HUES48 (cell line): ENCODE data around the gene RPTN.

Experiments
- H3K27ac ChIP-seq: one replicate; pipeline ENCODE4 v1.7.0; 2013; ENCODE audit warnings: low read depth, low read length, inconsistent platforms
- H3K27me3 ChIP-seq: 2 replicates; pipeline ENCODE4 v1.6.1; 2013; ENCODE audit warnings: mild to moderate bottlenecking, low read length; ENCODE audit not compliant: control insufficient read depth, insufficient read depth
- H3K36me3 ChIP-seq: 2 replicates; pipeline ENCODE4 v1.6.1; 2013; ENCODE audit warnings: low read length; ENCODE audit not compliant: control insufficient read depth, insufficient read depth
- H3K4me1 ChIP-seq: 2 replicates; pipeline ENCODE4 v1.6.1; 2013; ENCODE audit warnings: mild to moderate bottlenecking, low read length; ENCODE audit not compliant: control insufficient read depth, insufficient read depth
- H3K4me3 ChIP-seq: 2 replicates; pipeline ENCODE4 v1.5.1; 2013; ENCODE audit warnings: mild to moderate bottlenecking, low read depth, low read length
- H3K9ac ChIP-seq: 2 replicates; pipeline ENCODE4 v1.6.1; 2013; ENCODE audit warnings: mild to moderate bottlenecking, low read depth, low read length, moderate library complexity
- H3K9me3 ChIP-seq: 2 replicates; pipeline ENCODE4 v1.6.1; 2013; ENCODE audit warnings: low read length; ENCODE audit not compliant: control insufficient read depth, insufficient read depth

The RPTN gene, protein sequence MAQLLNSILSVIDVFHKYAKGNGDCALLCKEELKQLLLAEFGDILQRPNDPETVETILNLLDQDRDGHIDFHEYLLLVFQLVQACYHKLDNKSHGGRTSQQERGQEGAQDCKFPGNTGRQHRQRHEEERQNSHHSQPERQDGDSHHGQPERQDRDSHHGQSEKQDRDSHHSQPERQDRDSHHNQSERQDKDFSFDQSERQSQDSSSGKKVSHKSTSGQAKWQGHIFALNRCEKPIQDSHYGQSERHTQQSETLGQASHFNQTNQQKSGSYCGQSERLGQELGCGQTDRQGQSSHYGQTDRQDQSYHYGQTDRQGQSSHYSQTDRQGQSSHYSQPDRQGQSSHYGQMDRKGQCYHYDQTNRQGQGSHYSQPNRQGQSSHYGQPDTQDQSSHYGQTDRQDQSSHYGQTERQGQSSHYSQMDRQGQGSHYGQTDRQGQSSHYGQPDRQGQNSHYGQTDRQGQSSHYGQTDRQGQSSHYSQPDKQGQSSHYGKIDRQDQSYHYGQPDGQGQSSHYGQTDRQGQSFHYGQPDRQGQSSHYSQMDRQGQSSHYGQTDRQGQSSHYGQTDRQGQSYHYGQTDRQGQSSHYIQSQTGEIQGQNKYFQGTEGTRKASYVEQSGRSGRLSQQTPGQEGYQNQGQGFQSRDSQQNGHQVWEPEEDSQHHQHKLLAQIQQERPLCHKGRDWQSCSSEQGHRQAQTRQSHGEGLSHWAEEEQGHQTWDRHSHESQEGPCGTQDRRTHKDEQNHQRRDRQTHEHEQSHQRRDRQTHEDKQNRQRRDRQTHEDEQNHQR

DNA sequence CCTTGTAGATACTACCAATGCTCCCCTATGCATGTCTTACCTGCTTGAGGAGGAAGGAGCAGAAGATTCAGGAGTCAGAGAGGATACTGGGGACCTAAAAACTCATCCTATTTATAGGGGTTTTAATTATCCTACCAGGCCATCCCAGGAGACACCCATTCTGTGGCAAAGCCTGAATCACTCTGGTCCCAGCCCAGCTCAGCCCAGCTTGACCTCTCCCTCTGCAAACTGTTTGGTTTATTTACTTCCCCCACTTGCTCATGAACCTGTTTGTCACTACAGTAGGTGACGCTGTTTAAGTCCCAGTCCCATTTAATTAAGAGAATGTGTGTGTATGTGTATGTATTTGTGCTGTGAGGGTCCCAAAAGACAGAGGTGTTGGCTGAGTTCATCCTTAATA lies at the start of gene RPTN:
Gene RPTN, minus strand, starts transcription at position 85 of the 400 bp plus-strand sequence. CDS start 1,339 bp downstream, outside the sequence.
- Histone ChIP-seq H3K27me3 (no peaks in the 10 kb centered on the region), H3K27ac (no peak within 1 kb of the TSS), H3K4me1 (no peaks in the 10 kb centered on the region), H3K9me3 (peaks cover 16% of the 10 kb centered on the region; the same call in 1 of the 2 replicates), H3K36me3 (no peaks in the 10 kb centered on the region), H3K4me3 (no peak within 1 kb of the TSS), H3K9ac (no peak within 1 kb of the TSS)

DNA sequence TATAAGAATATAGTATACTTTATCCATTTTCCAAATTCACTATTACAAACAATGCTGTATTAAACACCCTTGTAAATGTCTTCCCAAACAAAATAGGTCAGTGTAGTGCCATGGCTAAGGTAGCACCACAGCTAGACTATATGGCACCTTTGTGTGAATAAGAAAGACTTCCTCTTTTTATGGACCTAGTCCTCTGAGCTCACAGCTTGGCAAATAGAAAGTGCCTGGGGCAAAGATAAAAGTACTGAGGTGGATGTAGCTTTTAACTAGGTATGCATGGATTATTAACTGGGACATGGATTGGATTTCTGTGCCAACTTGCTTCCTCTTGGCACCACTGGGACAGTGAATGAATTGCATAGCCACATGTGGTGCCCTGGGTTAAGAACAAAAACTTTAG lies 40.0 kb upstream of the RPTN start:
- H3K27me3 ChIP-seq = no peaks in the 10 kb centered on the region
- no peak overlapping the region for H3K27ac ChIP-seq
- peaks cover 53% of the 10 kb centered on the region for H3K9me3 ChIP-seq
- H3K9ac ChIP-seq = no peak overlapping the region
- no peaks in the 10 kb centered on the region for H3K36me3 ChIP-seq
- no peaks in the 10 kb centered on the region for H3K4me1 ChIP-seq
- H3K4me3 ChIP-seq = no peak overlapping the region

DNA sequence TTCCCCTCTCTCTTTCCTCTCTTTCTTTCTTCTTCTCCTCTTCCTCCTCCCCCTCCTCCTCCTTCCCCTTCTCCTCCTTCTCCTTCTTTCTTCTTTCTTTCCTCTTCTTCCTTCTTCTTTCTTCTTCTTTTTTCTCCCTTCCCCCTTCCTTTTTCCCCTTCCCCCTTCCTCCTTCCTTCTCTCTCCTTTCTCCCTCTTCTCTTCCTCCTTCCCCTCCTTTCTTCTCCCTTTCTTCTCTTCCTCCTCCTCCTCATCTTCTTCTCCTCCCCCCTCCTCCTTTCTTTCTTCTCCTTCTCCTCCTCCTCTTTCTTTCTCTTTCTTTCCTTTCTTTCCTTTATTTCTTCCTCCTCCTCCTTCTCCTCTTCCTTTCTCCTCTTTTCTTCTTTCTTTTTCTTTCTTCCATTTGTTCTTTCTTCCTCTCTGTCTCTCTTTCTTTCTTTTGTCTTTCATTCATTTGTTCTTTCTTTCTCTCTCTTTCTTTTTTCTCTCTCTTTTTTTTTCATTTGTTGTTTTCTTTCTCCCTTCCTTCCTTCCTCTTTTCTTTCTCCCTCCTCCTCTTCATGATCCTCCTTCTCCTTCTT lies 38.4 kb upstream of the RPTN start:
- no peak overlapping the region for H3K27ac ChIP-seq
- H3K9ac ChIP-seq = no peak overlapping the region
- no peak overlapping the region for H3K4me3 ChIP-seq
- no peaks in the 10 kb centered on the region for H3K27me3 ChIP-seq
- peaks cover 51% of the 10 kb centered on the region for H3K9me3 ChIP-seq
- no peaks in the 10 kb centered on the region for H3K36me3 ChIP-seq
- H3K4me1 ChIP-seq = no peaks in the 10 kb centered on the region

DNA sequence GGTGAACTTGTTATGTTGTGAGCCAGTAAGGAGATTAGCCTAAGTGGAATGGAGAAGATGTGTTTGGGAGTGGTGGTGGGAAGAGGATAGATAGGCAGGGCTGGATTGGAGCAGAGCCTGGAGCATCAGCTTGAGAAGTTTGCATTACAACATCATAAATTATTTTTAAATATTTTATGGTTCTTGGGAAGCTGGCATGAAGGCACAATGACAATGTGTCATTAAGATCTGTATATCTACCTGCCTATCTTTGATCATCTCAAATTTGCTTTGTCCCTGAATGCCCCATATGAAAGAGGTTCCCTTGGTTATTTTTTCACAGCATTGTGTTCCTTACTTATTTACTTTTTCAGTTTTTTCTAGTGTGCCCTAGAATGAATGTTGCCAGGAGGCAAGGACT lies 32.7 kb upstream of the RPTN start:
- Histone ChIP-seq H3K4me3 (no peak overlapping the region), H3K27me3 (no peaks in the 10 kb centered on the region), H3K36me3 (no peaks in the 10 kb centered on the region), H3K27ac (no peak overlapping the region), H3K9me3 (peaks cover 24% of the 10 kb centered on the region), H3K4me1 (no peaks in the 10 kb centered on the region), H3K9ac (no peak overlapping the region)

DNA sequence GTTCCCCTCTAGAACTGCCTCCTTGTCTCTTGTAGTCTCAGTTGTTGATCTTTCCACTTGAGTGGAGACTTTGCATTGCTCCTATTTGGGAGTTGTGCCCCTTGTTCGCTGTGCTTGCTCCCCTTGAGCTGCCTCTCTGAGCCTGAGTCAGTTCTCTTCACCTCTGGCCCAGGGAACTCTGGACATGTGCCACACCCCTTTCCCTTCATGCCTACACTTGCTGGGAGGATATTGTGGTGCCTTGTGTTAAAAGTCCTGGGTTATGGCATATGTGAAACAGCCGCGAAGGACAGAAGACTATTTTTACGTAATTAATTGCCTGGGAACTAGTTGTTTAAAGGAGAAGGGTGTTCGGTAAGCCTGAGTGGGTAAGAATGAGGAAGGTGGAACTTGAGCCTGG lies 32.2 kb upstream of the RPTN start:
- Histone ChIP-seq H3K27ac (no peak overlapping the region), H3K27me3 (no peaks in the 10 kb centered on the region), H3K4me1 (no peaks in the 10 kb centered on the region), H3K9me3 (peaks cover 24% of the 10 kb centered on the region), H3K9ac (no peak overlapping the region), H3K36me3 (no peaks in the 10 kb centered on the region), H3K4me3 (no peak overlapping the region)

DNA sequence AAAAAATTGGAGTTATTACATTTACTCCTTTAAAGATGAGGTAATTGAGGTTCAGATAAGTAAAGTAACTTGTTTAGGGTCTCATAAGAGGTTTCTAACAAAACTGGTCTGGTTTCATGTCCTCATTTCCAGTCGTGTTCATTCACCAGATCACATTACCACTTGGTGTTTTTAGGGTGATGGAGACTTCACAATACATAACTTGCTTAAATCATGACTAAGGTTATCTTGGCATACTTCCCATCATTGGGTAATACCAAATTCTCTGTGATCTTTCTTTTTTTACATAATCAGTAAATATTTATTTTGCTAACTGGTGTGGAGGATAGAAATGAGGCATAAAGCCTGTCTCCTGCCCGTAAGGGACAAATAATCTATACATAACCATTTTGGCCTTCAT lies 31.6 kb upstream of the RPTN start:
- Histone ChIP-seq H3K4me3 (no peak overlapping the region), H3K9ac (no peak overlapping the region), H3K36me3 (no peaks in the 10 kb centered on the region), H3K27me3 (no peaks in the 10 kb centered on the region), H3K27ac (no peak overlapping the region), H3K9me3 (peaks cover 24% of the 10 kb centered on the region), H3K4me1 (no peaks in the 10 kb centered on the region)

DNA sequence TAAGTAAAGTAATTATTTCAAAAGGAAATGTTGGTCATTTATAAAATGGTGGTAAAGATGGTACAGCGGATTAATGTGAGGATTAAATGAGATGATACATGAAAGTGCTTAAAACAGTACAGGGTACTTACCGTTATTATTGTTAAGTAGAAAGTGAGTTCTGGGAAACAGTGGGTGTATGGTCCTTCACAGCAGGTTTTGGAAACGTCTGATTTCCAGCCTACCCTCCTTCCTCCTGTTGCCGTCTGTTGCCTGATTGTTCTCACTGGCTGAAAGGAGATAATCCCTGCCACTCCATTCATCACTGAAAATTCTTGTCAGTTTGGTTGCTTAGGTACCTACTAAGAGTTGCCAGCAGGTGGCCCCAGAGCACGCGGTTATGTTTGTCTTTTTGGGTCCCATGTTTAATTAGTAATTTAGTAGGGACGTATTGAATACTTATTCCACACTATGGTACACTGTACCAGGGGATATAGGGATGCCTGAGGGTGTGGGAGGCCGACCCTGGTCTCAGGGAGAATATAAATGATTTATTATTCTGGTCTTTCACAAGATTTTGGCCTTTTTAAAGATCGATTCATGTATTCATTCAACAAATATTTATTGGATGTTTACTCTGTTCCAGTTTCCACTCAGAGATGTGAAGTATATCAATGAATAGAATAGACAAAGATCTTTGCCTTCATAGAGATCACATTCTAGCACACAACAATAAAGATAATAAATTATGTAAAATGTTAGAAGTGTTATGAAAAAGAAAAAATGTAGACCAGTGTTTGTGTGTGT lies 30.8 kb upstream of the RPTN start:
- peak overlapping the region; percentile 9; the same call in 1 of the 2 replicates for H3K4me3 ChIP-seq
- H3K36me3 ChIP-seq = no peaks in the 10 kb centered on the region
- H3K9ac ChIP-seq = no peak overlapping the region
- H3K27ac ChIP-seq = no peak overlapping the region
- H3K27me3 ChIP-seq = no peaks in the 10 kb centered on the region
- no peaks in the 10 kb centered on the region for H3K4me1 ChIP-seq
- peaks cover 24% of the 10 kb centered on the region for H3K9me3 ChIP-seq

DNA sequence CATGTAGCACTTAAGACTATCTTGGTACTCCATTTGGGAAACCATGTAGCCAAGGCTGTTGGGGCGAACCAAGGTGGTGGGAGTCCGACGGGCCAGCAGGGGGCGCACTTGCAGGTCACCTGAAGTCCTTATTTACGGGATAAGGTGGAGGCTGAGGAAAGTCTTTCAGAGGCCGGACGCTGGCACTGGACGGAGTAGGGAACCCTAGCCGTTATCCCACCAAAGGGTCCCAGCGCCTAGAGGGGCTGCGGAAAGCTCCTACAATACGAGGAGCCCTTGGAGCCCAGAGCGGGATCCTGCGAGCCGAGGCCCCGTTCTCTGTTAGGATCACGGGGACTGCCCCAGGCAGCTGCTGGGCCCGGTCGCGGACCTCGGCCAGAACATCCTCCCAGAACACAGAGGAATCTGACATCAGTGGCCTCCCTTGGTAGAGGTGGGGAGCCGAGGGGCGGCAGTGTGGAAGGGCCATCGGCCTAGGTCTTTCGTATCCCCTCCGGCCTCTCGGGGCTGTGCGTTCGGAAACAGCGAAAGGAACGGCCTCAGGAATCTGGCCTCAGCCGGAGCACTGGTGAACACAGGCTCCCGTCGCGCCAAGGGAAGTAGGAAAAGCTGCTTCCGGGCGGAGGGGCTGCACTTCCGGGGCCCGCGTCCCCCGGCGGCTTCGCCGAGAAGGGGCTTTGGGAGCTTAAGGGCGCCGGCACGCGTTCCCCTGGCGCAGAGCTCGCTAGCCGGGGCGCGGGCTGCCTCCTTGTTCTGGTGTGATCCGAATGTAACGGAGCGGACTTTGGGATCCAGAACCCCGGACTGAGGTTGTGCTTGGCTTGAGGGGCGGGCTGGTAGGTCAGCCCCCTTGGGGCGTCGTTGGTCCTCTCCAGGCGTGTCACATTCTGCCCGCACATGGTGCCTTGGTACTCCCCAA lies 29.9 kb upstream of the RPTN start:
- H3K36me3 ChIP-seq = no peaks in the 10 kb centered on the region
- no peak overlapping the region for H3K27ac ChIP-seq
- H3K9ac ChIP-seq = no peak overlapping the region
- H3K27me3 ChIP-seq = no peaks in the 10 kb centered on the region
- peaks cover 21% of the 10 kb centered on the region for H3K9me3 ChIP-seq
- peak overlapping the region; percentile 9; the same call in 1 of the 2 replicates for H3K4me3 ChIP-seq
- H3K4me1 ChIP-seq = no peaks in the 10 kb centered on the region

DNA sequence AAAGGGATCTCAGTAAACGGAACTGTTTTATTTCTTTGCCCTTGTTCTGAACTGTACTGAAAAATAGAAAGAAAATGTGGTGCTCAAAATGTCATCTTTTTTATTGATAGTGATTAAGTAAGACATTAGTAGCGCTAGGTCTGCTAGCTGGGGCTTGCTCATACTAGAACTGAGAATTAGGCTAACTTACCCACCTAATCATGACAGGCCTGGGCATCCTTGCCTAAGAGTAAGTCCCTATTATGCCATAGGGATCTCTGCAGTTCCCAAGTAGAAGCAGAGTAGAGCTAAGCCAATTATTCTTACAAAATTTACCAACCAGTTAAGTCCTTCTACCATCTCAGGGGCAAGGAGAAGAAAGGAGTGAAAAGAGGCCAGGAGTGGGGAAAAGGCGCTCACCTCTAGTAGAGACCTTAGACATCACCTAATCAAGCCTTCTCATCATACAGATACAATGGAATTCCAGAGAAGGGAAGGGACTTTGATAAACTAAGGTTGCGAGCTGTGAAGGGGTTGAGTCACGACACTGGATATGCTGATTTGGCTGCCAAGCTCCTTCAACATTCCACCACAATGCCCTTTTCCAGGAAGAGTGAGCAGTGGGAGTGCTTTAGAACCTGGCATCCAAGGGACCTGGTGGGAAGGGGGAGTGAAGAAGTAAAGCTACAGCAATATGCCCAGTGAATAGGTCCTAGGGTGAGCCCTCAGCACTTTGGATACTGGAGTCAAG lies 27.7 kb upstream of the RPTN start:
- Histone ChIP-seq H3K4me3 (no peak overlapping the region), H3K9me3 (peaks cover 7% of the 10 kb centered on the region; the same call in 1 of the 2 replicates), H3K4me1 (no peaks in the 10 kb centered on the region), H3K27me3 (no peaks in the 10 kb centered on the region), H3K9ac (no peak overlapping the region), H3K36me3 (no peaks in the 10 kb centered on the region), H3K27ac (no peak overlapping the region)
